Stimulated activated CD4-positive, alpha-beta T cell treated with anti-CD3 and anti-CD28 coated beads, TNF-alpha, amount 100 ng/mL, for 4 hours (primary cell): ENCODE results near the gene PRR16.

Experiments used
- DNase-seq, 3 experiments: peaks; one replicate each; pipeline ENCODE4 v3.0.0-alpha.2; 2020; ENCODE audit warnings: low read depth in 3 of 3

Gene PRR16

GRCh38 chr5:120568711-120569110 lies 104.6 kb downstream of the PRR16 start:
- no peak for DNase-seq

- DNase-seq: no peak
These were observed 112.5 kb downstream of the PRR16 start for GRCh38 chr5:120576588-120576987.

- no peak for DNase-seq
These were observed 118.5 kb downstream of the PRR16 start for GRCh38 chr5:120582635-120583034.

- DNase-seq: no peak
These were observed 122.5 kb downstream of the PRR16 start for GRCh38 chr5:120586646-120587045.

GRCh38 chr5:120591911-120592310 lies 127.8 kb downstream of the PRR16 start:
- DNase-seq: no peak

- DNase-seq: no peak
These were observed 135.5 kb downstream of the PRR16 start for GRCh38 chr5:120599576-120599975.

- DNase-seq: no peak
These were observed 136.5 kb downstream of the PRR16 start for GRCh38 chr5:120600639-120601038.

- no peak for DNase-seq
These were observed 137.9 kb downstream of the PRR16 start for GRCh38 chr5:120602033-120602432.

- DNase-seq: no peak
These were observed 140.8 kb downstream of the PRR16 start for GRCh38 chr5:120604884-120605283.

GRCh38 chr5:120605325-120606079 lies 141.4 kb downstream of the PRR16 start:
- no peak for DNase-seq

- DNase-seq: no peak
These were observed 145.5 kb downstream of the PRR16 start for GRCh38 chr5:120609570-120609969.

- no peak for DNase-seq
These were observed 146.0 kb downstream of the PRR16 start for GRCh38 chr5:120610145-120610544.

GRCh38 chr5:120613729-120614128 lies 149.6 kb downstream of the PRR16 start:
- no peak for DNase-seq

- no peak for DNase-seq
These were observed 150.6 kb downstream of the PRR16 start for GRCh38 chr5:120614531-120615180.

GRCh38 chr5:120615967-120616645 lies 152.0 kb downstream of the PRR16 start:
- DNase-seq: no peak

GRCh38 chr5:120621339-120621738 lies 157.2 kb downstream of the PRR16 start:
- no peak for DNase-seq

- DNase-seq: no peak
These were observed 160.0 kb downstream of the PRR16 start for GRCh38 chr5:120624021-120624563.

GRCh38 chr5:120628156-120628555 lies 164.1 kb downstream of the PRR16 start:
- DNase-seq: no peak

- DNase-seq: no peak
These were observed 166.4 kb downstream of the PRR16 start for GRCh38 chr5:120630550-120630949.

GRCh38 chr5:120631611-120632010 lies 167.5 kb downstream of the PRR16 start:
- no peak for DNase-seq

- DNase-seq: no peak
These were observed 168.3 kb downstream of the PRR16 start for GRCh38 chr5:120632430-120632829.

- no peak for DNase-seq
These were observed 174.3 kb downstream of the PRR16 start for GRCh38 chr5:120638449-120638848.

GRCh38 chr5:120640778-120641177 lies 176.7 kb downstream of the PRR16 start:
- DNase-seq: no peak
